Esophagus muscularis mucosa (tissue), 3 donors: Measurements from ENCODE around the gene UGT1A5.

ENCODE experiments used
- CTCF ChIP-seq, 3 experiments: fragments of 200-600 bp in 2 of 3; fragments of 450-650 bp in 1 of 3; sonication (generic) in 2 of 3; IDR thresholded peaks; one replicate each; pipeline ENCODE4 v1.5.1; 2017 to 2019; ENCODE audit warnings: antibody characterized with exemption in 3 of 3, mild to moderate bottlenecking in 2 of 3, moderate library complexity in 1 of 3
- POLR2AphosphoS5 ChIP-seq, 2 donors: sonication (generic); formaldehyde crosslinking; IDR thresholded peaks; one replicate each; pipeline ENCODE4 v1.6.1; 2017; ENCODE audit warnings: antibody characterized with exemption in 2 of 2

DNA sequence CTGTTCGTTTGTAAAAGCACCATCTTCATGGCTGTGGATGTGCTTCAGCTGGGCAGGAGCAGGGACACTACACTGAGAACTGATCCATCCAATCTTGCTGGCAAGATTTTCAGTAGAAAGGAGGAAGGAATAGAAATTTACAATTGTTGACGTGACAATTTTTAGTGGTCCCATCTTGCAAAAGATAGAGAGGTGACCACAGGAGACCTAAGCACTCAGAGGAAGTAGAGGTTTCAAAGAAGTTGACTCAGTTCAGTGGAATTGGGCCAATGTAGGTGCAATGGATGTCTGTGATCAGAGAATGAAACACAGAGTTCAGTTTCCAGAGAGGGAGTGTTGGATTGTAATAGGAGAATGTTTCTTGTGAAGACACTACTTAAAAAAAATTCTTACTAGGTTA, 1.4 kb downstream of the UGT1A5 start:
- TF ChIP-seq CTCF (IDR thresholded peaks at IDR 0.05) (no peak), POLR2AphosphoS5 (IDR thresholded peaks at IDR 0.05) (no peak)
